Uterine smooth muscle cell (primary cell): ENCODE results near the gene CDC27. TPM values are rescaled to one million over a fixed set of nuclear protein-coding genes. Genes with fewer than 3 reads are reported as not detected.

Experiments used
- total RNA-seq: library from RNA; depleted of rRNA; stranded (reverse); fragments of >200 nt; gene quantifications from 2 replicates; pipeline ENCODE4 v1.2.3, GENCODE V29; 2014

Gene CDC27
- total RNA-seq, result 93.9 and 161 TPM in 2 replicates

GRCh38 chr17:47188876-47189731, at the start of gene CDC27:
Gene CDC27 (minus strand): TSS chr17:47189295. CDS start chr17:47189172, 123 bp downstream.

GRCh38 chr17:47208744-47209488, 19.8 kb upstream of the CDC27 start, which contains the start of gene MYL4:
Gene MYL4 (plus strand): TSS chr17:47209348. CDS start chr17:47209423, 75 bp downstream.

Other genes starting within 250 kb of the CDC27 start
- gene RPRML, start 210.0 kb downstream of the CDC27 start, total RNA-seq, result not detected in 2 replicates
- not detected in 2 replicates for gene MYL4, start 20.1 kb upstream of the CDC27 start, total RNA-seq
- gene ITGB3, start 64.5 kb upstream of the CDC27 start, total RNA-seq, result 27.8 and 43.0 TPM in 2 replicates
- gene EFCAB13, start 134.7 kb upstream of the CDC27 start, total RNA-seq, result 3.7 and 12.9 TPM in 2 replicates